ENCODE data around the gene P4HB.

The P4HB gene

DNA sequence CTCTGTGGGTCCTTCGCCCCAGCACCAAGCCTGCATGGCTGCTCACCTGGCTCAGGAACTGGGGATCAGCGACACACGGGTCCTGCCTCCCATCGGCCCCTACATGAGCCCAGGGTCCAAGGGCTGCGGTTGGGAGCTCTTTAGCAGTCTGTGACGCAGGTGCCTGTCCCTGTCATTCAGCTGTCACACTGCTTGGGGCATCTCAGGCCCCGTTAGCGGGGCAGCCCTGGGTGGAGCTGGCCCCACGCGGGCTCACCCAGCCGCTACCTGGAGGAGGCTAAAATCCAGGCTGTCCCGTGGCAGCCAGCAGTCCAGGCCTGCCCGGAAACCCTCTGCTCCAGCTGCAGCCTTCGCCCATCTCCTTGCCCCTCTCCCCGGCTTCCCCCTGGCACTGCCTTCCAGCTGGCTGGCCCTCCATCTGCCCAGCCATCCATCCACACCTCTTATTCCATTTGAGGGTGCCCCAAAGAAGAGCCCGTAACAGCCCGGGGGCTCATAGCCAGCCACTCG lies 53.1 kb downstream of the P4HB start:
- no peak for DNase-seq

DNA sequence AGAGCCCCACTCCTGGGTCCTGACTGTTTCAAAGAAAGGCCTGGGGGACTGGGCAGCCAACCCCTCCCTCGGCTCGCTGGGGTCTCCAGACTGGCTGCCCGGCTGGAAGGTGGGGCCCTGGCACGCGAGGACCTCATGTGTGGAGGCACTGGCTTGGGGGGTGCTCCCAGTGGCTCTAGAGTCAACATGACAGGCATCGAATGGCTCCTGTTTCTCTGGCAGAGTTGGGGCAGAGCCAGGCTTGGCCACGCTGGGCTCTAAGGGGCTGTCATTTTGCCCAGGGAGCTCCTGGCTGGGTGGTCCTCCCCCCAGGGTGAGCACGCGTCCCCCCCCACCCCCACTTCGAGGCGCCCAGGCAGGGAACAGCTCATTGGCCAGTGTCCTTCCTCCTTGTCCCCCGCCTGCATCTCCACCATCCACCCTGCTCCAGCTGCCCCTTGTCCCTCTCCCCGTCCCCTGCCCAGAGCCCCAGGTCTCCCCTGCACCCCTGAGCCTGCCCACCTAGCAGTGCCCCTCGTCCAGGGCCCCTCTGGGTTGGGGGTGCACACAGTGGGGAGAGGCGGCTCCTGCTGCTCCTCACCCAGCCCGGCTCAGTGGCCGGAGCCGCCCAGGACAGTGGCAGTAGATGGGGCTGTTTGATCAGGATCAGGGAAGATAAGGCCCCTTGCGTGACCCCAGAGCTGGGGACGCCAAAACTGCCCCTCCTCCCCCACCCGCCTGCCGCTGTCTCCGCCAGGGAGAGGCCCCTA lies 53.7 kb downstream of the P4HB start:
- no peak for DNase-seq

DNA sequence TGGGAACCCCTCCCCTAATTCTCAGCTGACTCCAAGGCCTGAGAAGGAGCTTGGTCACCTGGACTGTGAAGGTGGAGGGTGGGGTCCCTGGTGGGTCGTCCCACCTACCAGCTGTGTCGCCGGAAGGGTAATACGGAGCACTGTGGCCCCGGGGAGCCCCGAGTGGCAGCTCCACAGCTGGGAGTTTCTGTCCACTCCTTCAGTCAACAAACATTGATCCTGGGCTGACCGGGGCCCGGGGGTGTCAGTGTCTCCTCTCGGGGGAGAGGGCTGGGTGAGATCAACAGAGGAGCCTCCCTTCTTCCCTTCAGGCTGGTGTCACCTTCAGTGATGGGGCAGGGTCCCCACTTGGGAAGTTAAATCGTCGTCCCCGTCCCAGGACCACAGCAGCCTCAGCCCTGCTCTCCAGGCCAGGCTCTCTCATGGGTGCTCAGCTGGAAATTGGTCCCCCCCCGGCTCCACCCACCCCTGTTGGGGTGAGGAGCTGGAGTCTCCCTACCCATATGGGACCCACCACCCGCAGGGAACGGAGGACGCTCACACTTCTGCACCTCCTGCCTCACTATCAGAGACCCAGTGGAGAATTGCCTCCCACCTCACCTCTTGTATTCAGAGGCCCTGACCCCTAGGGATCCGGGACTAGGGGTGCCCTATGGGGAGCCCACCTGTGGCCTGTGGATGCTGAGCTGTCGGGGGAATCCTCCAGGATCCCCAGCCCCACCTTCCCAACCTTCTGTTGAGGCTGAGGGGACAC lies 54.5 kb downstream of the P4HB start:
- DNase-seq: no peak

DNA sequence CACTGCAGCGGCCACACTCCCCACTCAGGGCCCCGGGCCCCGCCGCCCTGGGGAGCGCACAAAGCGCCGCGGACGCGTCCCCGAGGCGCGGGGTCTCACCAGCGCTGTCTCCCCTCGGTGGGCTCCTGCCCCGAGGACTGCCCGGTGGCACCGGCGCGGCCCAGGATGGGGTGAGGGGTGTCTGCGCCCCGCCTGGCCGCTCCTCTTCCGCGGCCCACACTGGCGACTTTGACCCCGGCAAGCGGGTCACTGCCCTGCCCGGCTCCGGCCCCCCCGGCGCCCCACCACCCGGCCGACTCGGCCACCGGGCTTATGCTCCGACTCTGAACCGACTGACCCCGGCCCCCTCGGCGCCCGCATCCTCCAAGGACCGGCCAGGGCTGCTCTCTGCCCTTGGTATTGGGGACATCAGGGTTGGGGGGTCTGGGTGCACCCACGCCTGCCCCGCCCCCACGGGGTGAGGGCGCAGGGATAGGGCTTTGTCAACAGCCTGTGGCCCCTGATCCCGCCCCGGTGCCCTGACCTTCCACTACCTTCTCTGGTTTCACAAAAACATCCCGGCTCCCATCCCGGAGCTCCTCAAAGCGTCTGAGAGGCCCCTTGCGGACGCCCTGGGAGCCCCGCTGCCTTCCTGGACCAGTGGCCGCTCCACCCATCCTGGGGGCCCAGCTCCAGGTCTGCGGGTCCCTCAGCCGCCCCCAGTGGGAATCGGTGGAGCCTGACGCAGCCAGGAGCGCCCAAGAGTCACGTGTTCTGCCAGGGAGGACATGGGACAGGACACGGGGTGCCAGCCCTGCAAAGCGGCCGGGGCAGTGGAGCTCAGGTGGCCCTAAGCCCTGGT lies 55.6 kb downstream of the P4HB start:
- no peak for DNase-seq

DNA sequence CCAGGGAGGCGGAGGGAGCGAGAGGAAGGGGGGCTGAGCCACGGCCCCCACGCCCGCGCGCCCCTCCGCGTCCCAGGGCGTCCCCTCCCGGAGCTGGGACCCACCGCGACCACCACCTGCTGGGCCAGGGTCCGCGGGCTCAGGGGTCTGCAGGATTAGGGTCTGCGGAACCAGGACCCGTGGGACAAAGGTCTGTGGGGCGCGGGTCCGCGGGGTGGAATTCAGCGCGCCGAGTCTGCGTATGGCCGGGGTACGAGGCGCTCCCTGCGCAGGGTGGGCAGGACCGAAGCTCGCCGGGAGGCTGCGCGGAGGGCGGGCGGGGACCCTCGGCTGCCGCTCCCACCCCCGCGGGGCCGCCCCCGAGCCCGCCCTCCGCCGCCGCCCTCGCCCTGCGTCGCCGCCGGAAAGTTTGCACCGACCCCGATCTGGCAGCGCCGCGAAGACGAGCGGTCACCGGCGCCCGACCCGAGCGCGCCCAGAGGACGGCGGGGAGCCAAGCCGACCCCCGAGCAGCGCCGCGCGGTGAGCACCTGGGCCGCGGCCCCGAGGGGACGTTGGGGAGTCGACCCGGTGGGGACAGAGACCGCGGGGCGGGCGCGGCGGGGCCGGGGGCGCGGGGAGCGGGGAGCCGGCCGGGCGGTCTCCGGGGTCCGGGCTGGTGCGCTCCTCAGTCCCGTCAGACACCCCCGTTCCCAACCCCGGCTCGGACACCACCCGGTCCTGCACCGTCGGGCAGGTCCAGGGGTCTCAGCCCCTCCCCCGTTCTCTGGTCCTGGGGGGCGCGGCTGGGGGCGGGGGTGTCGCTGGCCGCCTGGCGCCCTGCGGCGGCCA lies 56.4 kb downstream of the P4HB start, which contains the start of gene GCGR:
Gene GCGR, plus strand, starts transcription at position 423 of the 831 bp plus-strand sequence. CDS start 4,869 bp downstream, outside the sequence.
- no peak for DNase-seq

DNA sequence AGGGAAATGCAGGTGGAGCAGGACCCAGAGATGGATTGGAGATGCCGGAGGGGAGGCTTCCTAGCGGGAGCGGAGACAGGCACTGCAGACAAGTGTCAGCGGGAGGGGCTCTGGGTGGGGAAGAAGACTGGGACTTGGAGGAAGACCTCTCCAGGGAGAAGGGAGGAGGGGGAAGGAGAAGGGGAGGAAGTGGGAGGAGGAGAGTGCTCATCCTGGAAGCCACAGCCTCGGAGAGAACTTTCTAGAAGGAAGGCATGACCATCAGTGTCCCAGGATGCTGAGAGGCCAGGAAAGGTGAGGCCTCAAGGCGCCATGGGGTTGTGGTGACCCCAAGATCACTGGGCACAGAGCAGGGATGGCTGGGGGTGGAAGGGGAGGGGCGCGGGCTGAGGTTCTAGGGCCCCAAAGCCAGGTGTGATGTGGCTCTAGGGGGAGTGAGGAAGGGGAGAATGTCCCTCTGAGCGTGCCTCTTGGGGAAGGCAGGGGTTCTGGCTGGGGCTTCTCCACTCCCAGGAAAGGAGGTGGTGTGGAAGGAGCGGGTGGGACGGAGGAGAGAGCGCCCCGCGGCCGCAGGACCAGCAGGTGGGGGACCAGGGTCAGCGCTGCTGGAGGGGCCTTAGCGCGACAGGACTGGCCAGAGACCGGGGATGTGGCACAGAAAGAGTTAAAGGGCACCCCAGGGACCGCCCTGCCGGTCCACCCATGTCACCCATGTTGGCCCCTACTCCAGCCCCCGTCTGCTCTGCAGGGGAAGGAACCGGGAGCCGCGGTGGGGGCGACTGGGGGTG lies 57.3 kb downstream of the P4HB start:
- no peak for DNase-seq

DNA sequence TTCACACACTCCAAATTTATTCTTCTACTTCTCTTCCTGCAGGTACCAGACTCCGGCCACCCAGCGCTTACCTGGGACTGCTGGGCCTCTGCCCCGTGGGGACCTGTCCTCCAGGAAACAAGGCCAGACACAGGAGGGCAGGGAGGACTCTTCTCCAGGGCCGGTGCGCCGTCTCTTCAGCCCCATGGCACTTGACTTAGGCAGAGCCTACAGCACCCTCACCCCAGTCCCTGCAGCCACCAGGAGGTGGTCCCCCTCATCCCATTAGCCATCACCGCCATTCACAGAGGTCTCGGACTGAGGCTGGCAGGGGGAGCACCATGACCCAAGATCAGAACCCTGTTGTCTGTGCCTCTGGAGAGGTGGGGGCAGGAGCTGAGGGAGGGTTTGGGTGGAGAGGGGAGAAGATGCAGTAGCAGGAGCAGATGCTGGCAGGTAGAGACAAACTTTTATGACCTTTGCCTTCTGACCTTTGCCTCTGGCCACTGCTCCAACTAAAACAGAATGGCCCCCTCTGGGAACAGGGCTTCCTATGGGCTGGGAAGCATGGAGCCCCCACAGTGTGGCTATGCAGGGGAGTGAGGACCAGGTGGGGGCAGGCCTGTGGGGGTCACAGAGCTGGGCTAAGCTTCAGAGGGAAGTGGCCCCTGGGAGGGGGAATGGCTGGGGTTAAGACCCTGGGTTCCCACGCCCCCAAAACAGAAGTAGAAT lies 58.1 kb downstream of the P4HB start:
- no peak for DNase-seq

DNA sequence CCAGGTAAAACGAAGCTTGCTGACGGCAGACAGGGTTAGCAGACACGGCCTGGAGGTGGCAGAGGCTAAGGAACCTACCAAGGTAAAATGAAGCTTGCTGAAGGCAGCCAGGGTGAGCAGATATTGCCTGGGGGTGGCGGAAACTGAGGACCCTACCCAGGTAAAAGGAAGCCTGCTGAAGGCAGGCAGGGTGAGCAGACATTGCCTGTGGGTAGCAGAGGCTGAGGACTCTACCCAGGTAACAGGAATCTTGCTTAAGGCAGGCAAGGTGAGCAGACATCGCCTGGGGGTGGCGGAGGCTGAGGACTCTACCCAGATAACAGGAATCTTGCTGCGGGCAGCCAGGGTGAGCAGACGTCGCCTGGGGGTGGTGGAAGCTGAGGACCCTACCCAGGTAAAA lies 59.0 kb downstream of the P4HB start:
- DNase-seq: no peak

DNA sequence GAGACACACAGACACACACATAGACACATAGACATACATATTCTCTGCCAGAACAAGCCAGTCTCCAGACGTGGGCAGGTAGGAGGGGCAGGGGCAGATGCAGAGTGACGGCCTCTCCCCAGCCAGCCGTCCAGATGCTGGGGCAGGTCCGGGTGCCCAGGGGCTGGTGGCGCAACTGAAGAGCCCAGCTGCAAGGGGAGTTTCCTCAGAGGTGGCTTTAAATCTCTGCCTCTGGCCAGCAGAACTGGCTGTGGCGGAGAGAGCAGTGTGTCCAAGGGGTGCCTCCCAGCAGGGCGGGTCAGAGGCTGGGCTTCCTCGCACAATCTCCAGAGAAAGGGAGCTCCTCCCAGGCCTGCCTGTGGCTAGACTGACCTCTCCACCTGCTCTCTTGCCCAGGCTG lies 65.8 kb downstream of the P4HB start:
- no peak for DNase-seq

DNA sequence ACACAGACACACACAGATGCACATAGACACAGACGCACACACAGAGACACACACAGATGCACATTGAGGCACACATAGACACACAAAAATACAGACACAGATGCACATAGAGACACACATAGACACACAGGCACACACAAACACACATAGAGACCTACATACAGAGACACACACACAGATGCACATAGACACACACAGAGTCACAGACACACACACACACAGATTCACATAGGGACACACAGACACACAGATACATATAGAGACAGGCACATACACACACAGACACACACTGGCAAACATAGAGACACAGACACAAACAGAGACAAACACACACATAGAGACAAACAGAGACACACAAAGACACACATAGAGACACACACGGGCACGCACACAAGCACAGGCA lies 66.3 kb downstream of the P4HB start:
- DNase-seq: no peak

Measured in T1000 (cell line).